RPMI8226 (cell line): Measurements from ENCODE around the gene SNX10.

Experiments
- DNase-seq: peaks from one replicate; pipeline ENCODE4 v3.0.0-alpha.2; 2015

Gene SNX10

DNA sequence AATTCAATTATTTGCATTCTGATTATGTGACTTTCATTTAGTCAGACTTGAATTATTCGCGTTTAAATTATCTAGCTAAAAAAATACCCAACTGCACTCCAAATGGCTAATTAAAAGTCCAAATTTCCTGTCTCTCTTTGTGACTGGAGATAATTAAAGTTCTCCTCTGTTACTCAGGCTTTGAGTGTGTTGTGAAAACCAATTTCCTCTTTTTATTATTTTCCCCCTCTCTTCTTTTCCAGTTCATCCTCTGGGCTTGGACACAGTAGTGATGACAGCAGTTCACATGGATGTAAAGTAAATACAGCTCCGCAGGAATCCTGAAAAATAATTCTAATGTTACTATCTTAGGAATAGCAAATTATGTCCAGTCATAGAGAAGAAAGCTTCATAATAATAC, 80.6 kb downstream of the SNX10 start:
- no peak for DNase-seq

DNA sequence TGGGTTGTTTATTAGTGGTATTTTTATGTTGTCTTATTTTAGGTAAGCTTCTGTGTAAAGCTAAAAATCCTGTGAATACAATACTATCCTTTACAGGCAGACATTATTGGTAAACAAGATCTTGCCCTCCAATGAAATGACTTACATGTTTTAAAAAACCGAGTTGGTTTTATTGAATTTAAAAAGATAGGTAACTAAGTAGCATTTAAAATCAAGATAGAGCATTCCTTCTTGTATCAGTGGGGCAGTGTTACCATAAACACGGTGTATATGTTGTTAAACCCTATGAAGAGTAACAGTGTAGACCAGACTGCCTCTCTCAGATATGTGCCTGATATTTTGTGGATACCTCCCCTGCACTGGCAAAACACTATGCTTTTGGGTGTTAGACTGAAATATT, 81.0 kb downstream of the SNX10 start:
- no peak for DNase-seq

DNA sequence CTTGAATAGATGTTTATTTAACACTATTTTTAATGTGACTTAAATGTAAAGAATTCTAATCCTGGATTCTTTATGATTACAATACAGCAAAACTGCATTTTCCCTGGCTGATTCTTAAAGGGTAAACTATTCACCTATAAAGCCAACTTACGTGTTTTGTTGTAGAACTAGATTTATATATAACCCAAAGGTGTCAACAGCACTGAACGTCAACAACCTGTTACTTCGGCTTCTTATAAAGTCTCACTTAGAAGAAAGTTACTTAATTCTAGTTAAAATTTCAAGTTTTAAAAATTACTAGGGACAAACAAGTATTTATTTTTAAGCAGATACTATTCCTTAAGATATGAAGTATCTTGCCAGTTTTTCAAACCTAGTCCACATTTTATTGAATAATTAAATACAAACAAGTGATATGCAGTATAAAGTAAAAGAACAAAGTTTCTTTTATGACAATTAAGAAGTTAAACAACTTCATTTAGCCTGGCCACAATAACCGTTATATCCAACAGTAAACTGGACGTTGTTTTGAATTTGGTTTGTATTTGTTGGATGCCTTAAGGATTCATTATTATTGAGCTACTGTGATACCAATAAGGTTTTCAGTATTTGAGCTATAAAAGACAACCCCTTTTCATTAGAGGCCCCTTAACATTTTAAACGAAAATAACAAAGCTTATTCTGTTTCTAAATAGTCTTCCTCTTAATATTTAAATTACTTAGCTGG, 83.1 kb downstream of the SNX10 start:
- no peak for DNase-seq

DNA sequence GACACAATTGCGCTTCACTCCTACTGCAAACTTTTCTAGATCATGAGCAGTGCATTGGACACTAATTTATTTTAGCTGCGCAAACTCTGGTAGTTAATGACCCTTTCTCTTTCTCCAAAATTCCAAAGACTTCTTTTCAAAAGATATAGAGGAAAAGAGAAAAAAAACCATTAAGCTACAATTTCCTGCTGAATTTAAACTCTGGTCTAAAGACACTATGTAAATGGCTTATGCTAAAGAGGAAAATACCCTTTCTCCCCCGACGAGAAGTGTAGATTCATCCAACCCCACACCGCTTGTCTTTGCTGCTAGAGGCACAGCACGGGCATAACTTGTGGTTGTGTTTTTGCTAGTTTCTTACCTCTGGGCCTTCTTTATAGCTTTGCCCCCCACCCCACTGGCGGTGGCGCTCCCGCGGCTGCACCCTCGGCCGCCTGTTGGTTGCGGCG, 84.1 kb downstream of the SNX10 start:
- DNase-seq: no peak

DNA sequence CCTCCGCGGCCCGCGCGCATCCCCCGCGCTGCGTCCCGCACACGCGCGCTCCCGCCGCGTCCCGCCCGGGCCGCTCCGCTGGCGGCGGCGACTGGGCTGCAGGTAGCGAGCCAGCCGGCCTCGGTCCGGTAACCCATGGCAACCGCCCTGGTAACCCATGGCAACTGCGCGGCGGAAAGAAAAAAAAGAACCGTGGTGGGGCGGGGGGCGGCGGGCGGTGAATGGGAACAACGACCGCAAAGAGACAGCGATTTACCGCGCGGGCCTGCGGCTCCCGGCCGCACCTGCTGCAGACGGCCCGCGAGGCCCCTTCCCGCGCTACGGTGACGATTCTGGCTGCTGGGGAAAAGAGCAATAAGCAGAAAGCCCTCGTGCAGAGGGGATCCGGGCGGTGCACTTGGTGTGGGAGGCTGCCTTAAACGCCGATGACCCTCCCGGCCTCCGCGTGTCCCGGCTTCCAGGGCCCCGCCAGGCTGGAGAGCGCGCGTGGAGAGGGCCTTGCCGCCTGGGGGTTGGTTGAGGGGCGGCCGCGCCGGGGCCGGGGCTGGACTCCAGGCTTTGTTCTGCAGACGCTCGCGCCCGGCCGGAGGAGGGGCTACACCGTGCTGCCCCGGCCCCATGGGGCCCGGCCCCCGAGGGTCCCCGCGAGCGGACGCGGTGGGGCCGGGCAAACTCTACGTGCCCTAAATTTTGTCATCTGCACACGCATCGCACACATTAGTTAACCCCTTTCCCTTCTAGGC, 84.7 kb downstream of the SNX10 start:
- no peak for DNase-seq

DNA sequence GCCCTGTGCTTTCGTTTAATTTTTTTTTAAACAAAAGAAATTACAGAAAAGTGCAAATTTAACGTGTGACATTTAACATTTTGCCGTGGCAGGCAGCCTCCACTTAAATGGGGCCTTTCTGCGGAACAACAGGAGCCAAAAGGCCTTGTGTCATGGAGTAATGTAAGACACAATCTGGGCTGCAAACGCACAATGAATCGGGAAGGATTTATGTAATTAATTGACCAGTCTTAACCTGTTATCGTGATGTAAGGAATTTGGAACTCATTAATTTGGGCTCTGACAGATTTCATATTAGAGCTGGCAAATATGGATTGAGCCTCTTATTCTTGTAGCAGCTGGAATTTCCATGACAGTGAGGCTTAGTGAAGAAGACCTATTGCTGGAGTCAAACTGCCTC, 86.4 kb downstream of the SNX10 start:
- DNase-seq: no peak

DNA sequence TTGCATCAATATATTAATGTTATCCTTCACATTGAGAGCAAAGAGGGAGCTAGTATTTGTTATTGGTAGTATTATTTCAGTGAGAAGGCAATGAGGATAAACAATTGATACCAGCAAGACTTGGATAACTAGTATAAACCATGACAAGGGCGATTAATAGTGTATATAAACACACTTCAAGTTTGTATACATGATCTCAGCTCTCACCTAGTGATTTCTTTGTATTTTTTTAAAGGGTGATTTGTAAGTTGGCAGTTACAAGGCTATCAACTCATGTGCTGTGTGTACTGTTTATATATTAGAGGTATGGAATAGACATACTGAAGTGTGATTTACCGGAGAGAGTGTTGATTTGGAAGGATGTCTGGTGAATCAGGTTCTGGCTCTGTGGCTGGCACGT, 88.0 kb downstream of the SNX10 start:
- DNase-seq: no peak

DNA sequence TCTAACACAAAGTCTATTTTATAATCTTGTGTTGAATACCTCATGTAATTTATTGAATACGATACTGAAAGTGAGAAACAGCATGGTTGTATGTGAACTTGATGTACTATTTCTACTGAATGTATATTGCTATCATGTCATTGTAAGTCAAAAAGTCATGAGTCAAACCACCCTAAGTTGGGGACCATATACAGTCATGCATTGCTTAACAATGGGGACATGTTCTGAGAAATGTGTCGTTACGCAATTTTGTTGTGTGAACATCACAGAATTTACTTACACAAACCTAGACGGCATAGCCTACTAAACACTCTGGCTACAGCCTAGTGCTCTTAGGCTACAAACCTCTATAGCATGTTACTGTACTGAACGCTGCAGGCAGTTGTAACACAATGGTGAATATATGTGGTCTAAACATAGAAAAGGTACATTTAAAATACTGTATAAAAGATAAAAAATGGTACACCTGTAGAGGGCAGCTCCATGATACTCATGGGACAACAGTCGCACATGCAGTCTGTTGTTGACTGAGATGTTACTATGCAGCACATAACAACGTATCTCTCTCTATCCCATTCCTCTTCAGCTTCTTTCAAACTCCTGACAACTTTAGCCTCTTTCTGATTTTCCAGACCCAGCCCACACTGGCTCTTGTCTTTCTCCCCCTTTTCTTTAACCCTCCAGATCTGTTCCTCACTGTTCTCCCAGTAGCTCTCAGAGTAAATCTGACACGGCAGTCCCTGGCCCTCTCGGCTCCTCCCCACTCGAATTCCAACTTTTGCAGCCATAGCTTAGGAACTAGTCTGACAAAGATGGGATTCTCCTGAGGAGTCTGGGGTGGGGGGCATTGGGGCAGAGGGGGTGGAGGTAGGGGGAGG, 90.1 kb downstream of the SNX10 start:
- DNase-seq: no peak

DNA sequence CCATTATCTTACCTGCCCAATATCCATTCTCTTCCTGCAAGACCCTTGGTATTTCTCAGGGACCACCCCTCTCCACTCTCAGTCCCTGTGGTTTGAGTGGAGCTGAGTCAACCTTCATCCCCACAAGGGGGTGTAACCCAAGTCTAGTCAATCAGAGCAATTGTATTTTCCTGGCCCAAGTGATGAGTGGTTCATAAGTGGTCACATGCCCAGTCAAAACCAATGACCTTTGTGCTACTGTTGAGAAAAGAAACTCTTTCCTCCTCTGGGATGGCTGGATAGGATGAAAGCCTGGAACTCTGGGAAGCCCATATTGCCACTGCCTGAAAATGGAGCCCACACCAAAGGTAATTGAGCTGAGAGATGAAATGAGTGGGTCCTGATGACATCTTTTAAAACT, 93.6 kb downstream of the SNX10 start:
- DNase-seq: no peak

DNA sequence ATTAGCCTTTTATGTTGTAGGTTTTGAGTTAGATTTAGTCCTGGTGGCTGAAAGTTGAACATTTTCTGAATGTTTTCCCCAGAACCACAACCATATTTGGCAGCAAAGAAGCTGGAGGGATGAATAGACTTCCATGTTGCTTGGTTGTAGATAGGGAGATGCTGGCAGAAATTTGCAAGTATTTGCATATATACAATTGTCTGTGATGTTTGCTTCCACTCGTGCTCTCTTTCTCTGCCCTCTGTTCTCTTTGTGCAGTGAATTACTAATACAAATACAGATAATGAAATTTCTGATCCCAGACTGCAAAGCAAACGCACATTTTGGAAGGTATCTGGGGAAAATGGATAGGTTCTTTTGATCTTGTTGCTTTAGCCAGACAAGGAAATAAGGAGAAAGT, 96.1 kb downstream of the SNX10 start:
- DNase-seq: no peak

DNA sequence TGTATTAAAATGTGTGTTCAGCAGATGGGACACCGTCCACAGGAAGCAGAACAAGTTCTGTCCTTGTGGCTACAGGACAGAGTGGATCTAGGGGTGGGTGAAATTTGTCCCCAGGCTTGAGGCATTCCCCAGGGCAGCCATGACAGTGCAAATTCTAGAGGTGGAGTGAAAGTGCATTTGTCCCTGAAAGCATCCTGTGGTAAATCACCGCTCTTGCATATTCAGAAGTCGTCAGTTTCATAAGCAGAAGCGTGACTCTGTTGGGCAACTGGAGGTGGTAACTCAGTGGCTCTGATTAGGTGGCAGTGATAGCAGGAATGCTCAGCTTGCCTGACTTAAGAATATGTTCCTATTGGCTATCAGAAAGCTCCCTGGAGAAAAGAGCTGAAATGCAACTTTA, 96.6 kb downstream of the SNX10 start:
- peak; percentile 31 for DNase-seq

DNA sequence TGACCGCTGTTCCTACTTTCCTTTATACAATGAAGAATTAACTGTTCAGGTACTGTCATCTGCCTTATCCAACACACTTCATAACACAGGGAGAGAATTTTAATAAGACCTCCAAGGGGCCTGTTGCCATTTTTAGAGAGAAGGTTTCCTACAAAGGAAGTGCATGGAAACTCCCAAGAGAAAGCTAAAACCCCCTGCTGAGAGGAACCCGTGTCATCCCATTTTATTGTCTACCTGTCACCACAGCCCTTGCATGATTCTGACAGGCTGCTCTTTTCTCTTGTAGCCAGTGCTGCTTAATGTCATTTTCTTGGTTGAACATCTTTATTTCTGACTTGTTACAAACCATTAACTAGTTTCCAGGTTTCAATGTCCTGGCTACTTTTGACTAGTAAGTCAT, 98.4 kb downstream of the SNX10 start:
- DNase-seq: no peak

DNA sequence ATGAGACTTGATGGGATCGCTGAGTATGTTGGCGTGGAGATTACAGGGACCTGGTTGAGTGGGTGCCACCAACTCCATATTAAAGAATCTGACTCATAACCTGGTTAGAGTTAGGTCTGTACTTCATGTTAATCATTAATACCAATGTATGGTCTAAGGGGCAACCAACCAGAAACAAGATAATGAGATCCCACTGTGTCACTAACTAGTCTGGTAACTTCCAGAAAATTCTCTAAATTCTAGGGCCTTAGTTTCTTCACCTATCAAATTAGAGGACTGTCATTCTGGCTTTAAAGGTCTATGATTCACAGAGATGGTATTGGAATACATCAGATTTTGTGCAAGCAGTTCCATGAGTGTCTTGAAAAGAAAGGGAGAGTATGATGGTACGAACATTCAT, 102.2 kb downstream of the SNX10 start:
- no peak for DNase-seq

DNA sequence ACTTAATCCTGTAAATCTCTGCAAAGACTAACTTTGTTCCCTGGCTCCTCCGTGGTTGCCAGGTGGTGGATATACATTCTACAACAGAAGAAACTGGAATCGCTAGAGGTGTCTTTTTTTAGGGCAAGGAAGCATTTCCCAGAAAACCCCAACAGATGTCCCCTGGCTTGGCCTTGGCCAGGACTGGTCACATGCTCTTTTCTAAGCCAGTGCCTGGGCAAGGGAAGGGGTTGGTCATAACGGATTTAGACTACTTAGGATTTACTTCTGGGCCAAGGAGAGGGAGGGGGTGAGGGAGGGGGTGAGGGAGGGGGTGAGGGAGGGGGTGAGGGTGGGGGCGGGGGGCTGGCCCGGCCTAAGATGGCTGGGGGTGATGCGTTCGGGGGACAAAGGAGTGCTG, 105.7 kb downstream of the SNX10 start:
- DNase-seq: no peak

DNA sequence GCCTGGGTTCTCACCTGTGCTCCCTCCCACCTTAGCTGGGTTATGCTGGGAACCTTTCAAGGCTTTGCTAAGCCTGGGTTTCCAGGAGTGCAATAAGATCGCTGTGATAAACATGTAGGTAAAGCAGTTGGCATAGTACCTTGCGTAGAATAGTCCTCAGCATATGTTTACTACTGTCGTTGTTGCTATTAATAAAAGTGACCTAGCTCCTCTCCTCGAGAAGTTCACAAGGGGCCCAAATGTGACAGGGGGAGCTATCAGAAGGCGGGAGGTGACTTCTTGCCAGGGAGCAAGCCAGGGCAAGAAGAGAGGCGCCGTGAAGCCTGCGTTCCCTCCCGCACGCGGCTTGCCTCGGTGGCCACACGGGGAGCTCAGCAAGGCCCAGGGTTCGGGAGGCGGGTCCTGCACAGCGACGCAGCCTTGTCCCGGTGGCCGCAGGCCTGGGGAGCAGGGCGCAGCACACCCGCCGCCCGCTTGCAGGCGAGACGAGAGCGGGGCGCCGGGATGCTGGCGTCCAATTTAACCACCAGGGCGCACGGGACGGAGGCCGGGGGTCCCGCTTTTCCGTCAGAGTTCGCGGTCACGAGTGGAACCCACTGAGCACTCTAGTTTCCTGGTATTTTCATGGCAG, 106.2 kb downstream of the SNX10 start:
- peak; percentile 65 for DNase-seq

DNA sequence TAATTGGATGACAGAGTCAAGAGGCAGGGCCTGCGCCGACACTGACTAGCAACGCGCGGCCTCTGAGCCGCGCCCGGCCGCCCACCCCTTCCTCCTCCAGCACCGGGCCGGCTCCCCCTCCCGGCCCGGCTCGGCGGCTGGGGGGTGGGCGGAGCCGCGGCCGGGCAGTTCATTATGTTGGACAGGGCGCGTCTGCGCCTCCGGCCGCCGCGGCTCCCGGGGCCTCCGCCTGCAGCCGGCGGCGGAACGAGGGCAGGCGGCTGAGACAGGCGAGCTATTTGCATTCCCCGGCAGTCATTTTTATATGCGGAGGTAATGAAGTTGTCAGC, 106.7 kb downstream of the SNX10 start:
- peak; percentile 68 for DNase-seq

DNA sequence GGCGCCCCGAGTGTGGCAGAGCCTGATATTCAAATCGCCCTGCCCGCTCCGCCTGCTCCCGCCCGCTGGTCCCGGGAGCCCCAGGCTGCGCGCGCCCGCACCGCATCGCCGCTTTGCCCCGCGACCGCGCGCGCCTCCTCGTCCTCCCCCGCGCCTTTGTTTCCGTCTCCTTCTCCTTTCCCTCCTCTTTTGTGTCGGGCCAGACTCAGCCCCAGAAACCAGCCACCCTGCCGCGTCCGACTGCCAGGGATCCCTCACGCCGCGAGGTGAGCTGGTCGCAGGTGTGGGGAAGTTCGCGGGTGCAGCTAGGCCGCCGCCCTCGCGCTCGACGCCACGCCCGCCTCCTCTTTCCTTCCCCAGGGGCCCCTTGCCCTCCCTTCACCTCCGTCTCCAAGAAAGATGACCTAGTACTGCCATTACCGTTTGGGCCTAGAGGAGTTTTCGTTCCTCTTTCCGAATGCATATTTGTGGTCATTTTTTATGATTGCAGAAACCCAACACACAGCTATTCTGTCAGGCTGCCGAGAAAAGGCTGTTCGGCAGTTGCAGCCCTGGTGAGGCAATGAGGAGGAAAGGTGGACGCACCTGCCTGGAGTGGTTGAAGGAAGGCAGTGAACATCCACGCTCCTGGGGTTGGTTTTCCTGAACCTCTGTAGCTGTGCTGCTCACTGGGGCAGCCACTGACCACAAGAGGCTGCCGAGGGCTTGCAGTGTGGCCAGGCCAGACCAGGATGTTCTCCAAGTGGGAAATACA, 107.3 kb downstream of the SNX10 start:
- peak; percentile 94 for DNase-seq

DNA sequence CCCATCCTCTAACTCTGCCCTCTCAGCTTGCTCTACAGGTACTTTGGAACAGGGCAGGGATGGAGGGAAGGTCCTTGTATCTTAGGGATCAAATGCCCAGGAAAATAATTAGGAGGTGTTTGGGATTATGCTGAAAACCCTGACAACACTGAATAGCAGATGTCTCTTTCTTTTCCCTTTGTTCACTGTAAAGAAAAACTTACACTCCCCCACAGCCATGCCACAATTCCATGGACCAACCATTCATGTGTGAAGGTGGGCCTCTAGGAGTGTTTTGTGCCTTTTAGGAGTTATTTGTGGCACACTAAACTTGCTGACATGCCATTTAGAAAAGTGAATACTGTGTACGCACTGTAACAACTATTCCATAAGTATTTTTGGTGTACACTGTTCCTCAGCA, 108.1 kb downstream of the SNX10 start:
- no peak for DNase-seq

DNA sequence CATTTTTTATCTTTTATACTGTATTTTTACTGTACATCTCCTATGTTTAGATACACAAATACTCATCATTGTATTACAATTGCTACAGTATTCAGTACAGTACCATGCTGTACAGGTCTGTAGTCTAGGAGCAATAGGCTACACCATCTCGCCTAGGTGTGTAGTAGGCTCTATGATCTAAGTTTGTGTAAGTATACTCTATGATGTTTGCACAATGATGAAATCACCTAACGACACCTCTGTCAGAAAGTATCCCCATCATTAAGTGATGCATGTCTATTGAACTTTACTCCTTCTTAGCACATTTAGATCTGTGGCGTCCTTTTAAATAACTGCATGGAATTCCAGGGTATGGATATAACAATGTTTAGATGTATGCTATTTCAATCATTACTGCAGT, 112.0 kb downstream of the SNX10 start:
- DNase-seq: no peak

DNA sequence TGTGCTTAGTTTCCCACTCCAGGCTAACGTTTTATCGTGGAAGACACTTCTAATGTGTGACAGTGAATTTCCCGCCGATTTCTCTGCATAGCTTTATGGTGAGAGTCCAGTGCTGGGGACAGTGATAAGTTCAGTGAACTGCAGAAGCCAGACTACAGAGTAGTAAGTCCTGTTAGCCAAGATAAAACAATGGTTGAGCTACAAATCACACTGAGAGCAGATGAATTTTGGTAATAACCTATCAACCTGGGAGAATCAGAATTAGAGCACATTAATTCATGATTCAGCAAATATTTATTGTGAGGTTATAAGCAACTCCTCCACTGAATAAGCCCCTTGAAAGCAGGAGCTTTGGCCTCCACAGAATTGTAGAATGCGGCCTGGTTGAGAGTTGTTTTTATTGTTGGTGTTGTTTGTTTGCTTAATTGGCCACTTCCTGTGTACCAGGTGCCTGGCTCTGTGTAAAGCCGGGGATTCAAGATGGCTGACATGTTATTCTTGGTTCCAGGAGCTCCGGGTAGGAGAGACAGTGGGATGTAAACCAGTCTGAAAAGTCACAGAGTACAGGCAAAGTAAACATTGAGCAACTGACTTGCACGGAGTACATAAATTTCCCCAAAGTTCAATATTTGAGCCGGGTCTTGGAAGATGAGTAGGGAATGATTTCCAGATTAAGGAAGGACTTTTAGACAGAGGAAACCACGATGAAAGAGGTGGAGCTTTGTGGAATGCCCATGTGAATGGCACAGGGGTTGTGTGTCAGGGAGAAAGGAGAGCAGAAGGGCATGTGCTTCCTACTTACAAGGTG, 112.7 kb downstream of the SNX10 start:
- no peak for DNase-seq

DNA sequence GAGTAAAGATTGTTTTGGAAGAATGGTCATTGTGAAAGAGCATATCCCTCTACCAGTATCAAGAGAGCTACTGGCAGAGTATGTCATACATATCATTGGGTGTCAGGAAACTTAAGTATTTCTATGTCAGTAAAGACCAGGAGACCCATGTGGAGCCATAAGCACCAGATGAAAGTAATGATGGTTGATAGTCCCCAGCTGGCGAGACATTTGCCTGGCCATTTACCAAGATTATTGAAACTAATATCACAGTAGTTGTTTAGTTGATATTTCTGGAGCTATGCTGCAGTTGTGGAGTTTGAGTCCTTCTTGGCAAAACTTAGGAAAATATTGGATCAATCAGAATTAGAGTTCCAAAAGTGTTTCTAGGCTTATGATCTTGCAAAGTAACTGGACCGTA, 114.8 kb downstream of the SNX10 start:
- no peak for DNase-seq
